ENCODE results near the gene APOC1. TPM values are rescaled to one million over a fixed set of nuclear protein-coding genes. Genes with fewer than 3 reads are reported as not detected.
A peak's percentile ranks its signal among the peaks of the same experiment; 100 is the strongest.
"Not testable (repeated sequence)": the region's sequence is repeated elsewhere in the genome, so short reads cannot be mapped to it uniquely, and the experiment has no call there.

Gene APOC1
- total RNA-seq (1 to 10 TPM; 4.6 to 5.7 TPM), polyA plus RNA-seq (not detected)

DNA sequence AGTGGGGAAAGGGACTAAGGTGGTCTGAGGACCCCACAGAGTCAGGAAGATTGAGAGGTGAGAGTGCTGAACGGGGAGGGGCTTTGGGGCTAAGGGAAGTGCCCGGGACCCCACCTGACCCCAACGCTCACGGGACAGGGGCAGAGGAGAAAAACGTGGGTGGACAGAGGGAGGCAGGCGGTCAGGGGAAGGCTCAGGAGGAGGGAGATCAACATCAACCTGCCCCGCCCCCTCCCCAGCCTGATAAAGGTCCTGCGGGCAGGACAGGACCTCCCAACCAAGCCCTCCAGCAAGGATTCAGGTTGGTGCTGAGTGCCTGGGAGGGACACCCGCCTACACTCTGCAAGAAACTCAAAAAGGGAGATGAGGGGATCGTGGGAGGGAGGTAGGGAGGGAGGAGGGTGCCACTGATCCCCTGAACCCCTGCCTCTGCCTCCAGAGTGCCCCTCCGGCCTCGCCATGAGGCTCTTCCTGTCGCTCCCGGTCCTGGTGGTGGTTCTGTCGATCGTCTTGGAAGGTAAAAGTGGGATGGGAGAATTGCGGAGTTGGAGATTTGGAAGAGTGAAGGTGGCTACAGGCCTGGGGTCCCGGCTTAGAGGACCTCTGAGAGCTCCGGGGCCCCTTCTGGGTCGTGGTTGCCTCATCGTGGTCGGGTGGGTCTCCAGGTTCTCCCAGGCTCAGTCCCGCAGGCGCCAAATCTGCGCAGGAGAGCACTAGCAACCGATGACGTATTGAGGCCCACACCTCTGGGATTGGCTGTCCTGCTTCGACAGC, at the start of gene APOC1:
APOC1 (plus strand) TSS at position 176 of the 774 bp plus-strand sequence; CDS start at position 460, 284 bp downstream.
- CTCF ChIA-PET, result interaction anchor here (1.3 to 3.2 kb wide), 2 partner anchors 11 to 68 kb away, joined by 3 to 11 read pairs; partner anchors contain the start of gene NECTIN2
- H3K36me3 ChIP-seq (ENCODE audit: insufficient read depth, low read length); H3K4me1 ChIP-seq (ENCODE audit: insufficient read depth, low read length); H3K36me3 Mint-ChIP-seq; H3K27me3 ChIP-seq (ENCODE audit: insufficient read depth, low read length, poor library complexity, severe bottlenecking); H3K9me3 ChIP-seq (ENCODE audit: low read length); H3K4me1 Mint-ChIP-seq; POLR2A ChIA-PET; H3K9me3 Mint-ChIP-seq: not testable (repeated sequence)
- peak within 1 kb of the TSS; percentile 66 for H3K4me3 ChIP-seq (ENCODE audit: low read length)
- Mint-ChIP-seq H3K4me3 (peak within 1 kb of the TSS; percentile 55 to 93 (median 87)), H3K27me3 (peaks cover 22 to 34% of the 10 kb centered on the region in 2 donors), H3K27ac (peak within 1 kb of the TSS in 5 of 8 donors; percentile 27 to 94 (median 57))
- DNase-seq, result peak; percentile 48 to 80 (median 68)
- H3K27ac ChIP-seq (ENCODE audit: low read depth, low read length), result peak within 1 kb of the TSS; percentile 60

DNA sequence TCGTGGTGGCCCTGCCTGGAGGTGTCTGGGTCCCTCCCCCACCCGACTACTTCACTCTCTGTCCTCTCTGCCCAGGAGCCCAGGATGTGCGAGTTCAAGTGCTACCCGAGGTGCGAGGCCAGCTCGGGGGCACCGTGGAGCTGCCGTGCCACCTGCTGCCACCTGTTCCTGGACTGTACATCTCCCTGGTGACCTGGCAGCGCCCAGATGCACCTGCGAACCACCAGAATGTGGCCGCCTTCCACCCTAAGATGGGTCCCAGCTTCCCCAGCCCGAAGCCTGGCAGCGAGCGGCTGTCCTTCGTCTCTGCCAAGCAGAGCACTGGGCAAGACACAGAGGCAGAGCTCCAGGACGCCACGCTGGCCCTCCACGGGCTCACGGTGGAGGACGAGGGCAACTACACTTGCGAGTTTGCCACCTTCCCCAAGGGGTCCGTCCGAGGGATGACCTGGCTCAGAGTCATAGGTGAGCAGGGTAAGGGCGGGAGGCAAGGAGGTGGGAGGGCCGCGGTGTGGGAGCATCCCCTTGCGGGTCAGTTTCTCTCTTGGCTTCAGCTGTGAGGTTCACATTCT, 49.1 kb upstream of the APOC1 start:
- POLR2A ChIA-PET, result no interaction called here
- Histone ChIP-seq H3K27ac (ENCODE audit: low read depth, low read length) (no peak overlapping the region), H3K9me3 (ENCODE audit: low read length) (no peaks in the 10 kb centered on the region), H3K36me3 (ENCODE audit: insufficient read depth, low read length) (no peaks in the 10 kb centered on the region), H3K4me3 (ENCODE audit: low read length) (no peak overlapping the region), H3K27me3 (ENCODE audit: insufficient read depth, low read length, poor library complexity, severe bottlenecking) (no peaks in the 10 kb centered on the region), H3K4me1 (ENCODE audit: insufficient read depth, low read length) (no peaks in the 10 kb centered on the region)
- CTCF ChIA-PET, result no interaction called here
- peaks cover 0 to 3% (median 2%) of the 10 kb centered on the region in 3 donors for H3K36me3 Mint-ChIP-seq
- H3K27me3 Mint-ChIP-seq, result peaks cover 2 to 11% of the 10 kb centered on the region in 2 donors
- no peak for DNase-seq
- H3K4me1 Mint-ChIP-seq, result no peaks in the 10 kb centered on the region
- H3K4me3 Mint-ChIP-seq, result no peak overlapping the region
- H3K9me3 Mint-ChIP-seq, result no peaks in the 10 kb centered on the region
- no peak overlapping the region for H3K27ac Mint-ChIP-seq

DNA sequence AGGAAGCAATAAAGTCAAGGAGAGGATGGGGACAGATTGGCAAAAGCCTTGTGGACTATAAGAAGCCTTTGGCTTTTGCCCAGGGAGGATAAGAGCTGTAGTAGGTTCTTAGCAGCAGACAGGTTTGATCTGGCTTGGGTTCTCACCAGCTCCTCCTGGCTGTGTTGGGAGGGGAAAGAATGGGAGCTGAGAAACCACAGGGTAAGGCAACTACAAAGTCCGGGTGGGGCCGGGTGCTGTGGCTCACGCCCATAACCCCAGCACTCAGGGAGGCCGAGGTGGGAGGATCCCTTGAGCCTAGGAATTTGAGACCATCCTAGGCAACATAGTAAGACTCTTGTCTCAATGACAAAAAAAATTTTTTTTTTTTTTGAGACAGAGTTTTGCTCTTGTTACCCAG, 47.7 kb upstream of the APOC1 start:
- Histone ChIP-seq H3K4me1 (ENCODE audit: insufficient read depth, low read length) (no peaks in the 10 kb centered on the region), H3K27me3 (ENCODE audit: insufficient read depth, low read length, poor library complexity, severe bottlenecking) (no peaks in the 10 kb centered on the region), H3K4me3 (ENCODE audit: low read length) (no peak overlapping the region), H3K9me3 (ENCODE audit: low read length) (no peaks in the 10 kb centered on the region), H3K27ac (ENCODE audit: low read depth, low read length) (no peak overlapping the region), H3K36me3 (ENCODE audit: insufficient read depth, low read length) (no peaks in the 10 kb centered on the region)
- H3K27me3 Mint-ChIP-seq, result peaks cover 2 to 3% of the 10 kb centered on the region in 2 donors
- no peaks in the 10 kb centered on the region for H3K4me1 Mint-ChIP-seq
- ChIA-PET POLR2A (no interaction called here), CTCF (no interaction called here)
- H3K4me3 Mint-ChIP-seq, result no peak overlapping the region
- DNase-seq, result no peak
- H3K27ac Mint-ChIP-seq, result peak overlapping the region in 1 of 8 donors; percentile 47
- no peaks in the 10 kb centered on the region for H3K9me3 Mint-ChIP-seq
- H3K36me3 Mint-ChIP-seq, result peaks cover 0 to 2% (median under 1%) of the 10 kb centered on the region in 3 donors

DNA sequence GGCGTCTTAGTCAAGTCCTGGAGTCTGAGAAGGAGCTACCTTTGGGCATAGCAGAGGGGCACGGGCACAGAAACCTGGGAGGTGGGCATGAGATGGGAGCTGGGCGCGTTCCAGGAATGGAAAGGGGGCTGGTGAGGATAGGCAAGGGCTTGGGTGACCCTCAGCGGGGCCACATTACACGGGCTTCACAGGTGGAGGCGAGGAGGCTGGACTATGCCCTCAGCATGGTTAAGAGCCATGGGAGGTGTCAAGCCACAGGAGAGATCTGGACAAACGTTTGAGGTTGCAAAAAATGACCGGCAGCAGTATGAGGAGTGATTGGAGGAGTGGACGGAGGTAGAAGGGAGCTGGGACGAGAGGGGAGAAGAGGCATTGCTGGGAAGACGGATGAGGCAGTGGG, 46.8 kb upstream of the APOC1 start:
- Histone ChIP-seq H3K27me3 (ENCODE audit: insufficient read depth, low read length, poor library complexity, severe bottlenecking) (no peaks in the 10 kb centered on the region), H3K36me3 (ENCODE audit: insufficient read depth, low read length) (no peaks in the 10 kb centered on the region), H3K4me1 (ENCODE audit: insufficient read depth, low read length) (no peaks in the 10 kb centered on the region), H3K4me3 (ENCODE audit: low read length) (no peak overlapping the region), H3K27ac (ENCODE audit: low read depth, low read length) (no peak overlapping the region), H3K9me3 (ENCODE audit: low read length) (no peaks in the 10 kb centered on the region)
- peak in 1 of 5 donors; percentile 1 for DNase-seq
- Mint-ChIP-seq H3K4me1 (no peaks in the 10 kb centered on the region), H3K9me3 (no peaks in the 10 kb centered on the region), H3K4me3 (no peak overlapping the region), H3K36me3 (peaks cover 0 to 2% (median 0%) of the 10 kb centered on the region in 3 donors), H3K27ac (no peak overlapping the region), H3K27me3 (peaks cover 1 to 3% of the 10 kb centered on the region in 2 donors)
- CTCF ChIA-PET, result interaction anchor here (0.6 to 0.7 kb wide), 2 partner anchors 155 to 166 kb away, joined by 3 read pairs; no protein-coding TSS in a partner anchor
- POLR2A ChIA-PET, result no interaction called here

DNA sequence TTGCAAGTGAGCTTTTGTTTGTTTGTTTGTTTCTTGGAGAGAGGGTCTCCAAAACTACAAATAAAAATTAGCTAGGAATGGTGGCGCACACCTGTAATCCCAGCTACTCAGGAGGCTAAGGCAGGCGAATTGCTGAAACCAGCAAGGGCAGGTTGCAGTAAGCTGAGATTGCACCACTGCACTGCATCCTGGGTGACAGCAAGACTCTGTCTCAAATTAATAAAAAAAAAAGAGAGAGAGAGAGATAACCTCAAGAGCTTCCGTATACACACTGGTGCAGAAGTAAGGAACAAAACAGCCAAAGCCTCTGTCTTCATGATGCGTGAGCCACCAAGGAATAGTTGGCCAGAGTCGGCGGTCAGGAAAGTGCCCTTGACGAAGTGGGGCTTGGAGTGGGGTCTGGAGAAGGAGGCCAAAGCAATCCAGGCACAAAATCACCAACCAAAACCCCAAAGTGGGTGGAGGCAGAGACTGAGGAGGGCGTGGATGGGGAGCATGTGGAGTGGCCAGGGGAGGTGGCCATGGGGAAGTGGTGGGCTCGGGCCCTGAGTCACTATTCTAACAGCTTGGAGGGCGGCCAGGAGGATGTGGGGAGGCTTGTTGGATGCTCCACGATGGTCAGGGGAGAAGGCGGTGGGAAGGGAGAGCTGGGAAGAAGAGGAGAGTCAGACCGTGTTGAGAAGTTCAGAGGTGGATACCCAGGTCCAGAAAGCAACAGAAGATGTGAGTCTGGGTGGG, 44.5 kb upstream of the APOC1 start:
- POLR2A ChIA-PET, result no interaction called here
- CTCF ChIA-PET, result no interaction called here
- Mint-ChIP-seq H3K27me3 (peaks cover 1 to 3% of the 10 kb centered on the region in 2 donors), H3K9me3 (no peaks in the 10 kb centered on the region), H3K36me3 (peaks cover 0 to 2% (median 0%) of the 10 kb centered on the region in 3 donors), H3K4me1 (no peaks in the 10 kb centered on the region), H3K4me3 (no peak overlapping the region), H3K27ac (no peak overlapping the region)
- peak in 1 of 5 donors; percentile 13 for DNase-seq
- Histone ChIP-seq H3K9me3 (ENCODE audit: low read length) (no peaks in the 10 kb centered on the region), H3K4me3 (ENCODE audit: low read length) (no peak overlapping the region), H3K36me3 (ENCODE audit: insufficient read depth, low read length) (no peaks in the 10 kb centered on the region), H3K27me3 (ENCODE audit: insufficient read depth, low read length, poor library complexity, severe bottlenecking) (no peaks in the 10 kb centered on the region), H3K4me1 (ENCODE audit: insufficient read depth, low read length) (no peaks in the 10 kb centered on the region), H3K27ac (ENCODE audit: low read depth, low read length) (no peak overlapping the region)

DNA sequence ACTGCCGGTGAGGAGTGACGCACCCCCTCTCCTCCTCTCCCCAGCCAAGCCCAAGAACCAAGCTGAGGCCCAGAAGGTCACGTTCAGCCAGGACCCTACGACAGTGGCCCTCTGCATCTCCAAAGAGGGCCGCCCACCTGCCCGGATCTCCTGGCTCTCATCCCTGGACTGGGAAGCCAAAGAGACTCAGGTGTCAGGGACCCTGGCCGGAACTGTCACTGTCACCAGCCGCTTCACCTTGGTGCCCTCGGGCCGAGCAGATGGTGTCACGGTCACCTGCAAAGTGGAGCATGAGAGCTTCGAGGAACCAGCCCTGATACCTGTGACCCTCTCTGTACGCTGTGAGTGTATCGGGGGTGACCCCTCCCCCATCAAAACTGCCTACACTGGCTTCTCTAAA, 42.6 kb upstream of the APOC1 start:
- peaks cover 0 to 1% of the 10 kb centered on the region in 2 donors for H3K27me3 Mint-ChIP-seq
- H3K4me1 ChIP-seq (ENCODE audit: insufficient read depth, low read length), result no peaks in the 10 kb centered on the region
- ChIA-PET CTCF (no interaction called here), POLR2A (no interaction called here)
- no peaks in the 10 kb centered on the region for H3K9me3 ChIP-seq (ENCODE audit: low read length)
- no peak overlapping the region for H3K27ac ChIP-seq (ENCODE audit: low read depth, low read length)
- H3K27me3 ChIP-seq (ENCODE audit: insufficient read depth, low read length, poor library complexity, severe bottlenecking), result no peaks in the 10 kb centered on the region
- H3K9me3 Mint-ChIP-seq, result no peaks in the 10 kb centered on the region
- peak in 1 of 5 donors; percentile 25 for DNase-seq
- H3K27ac Mint-ChIP-seq, result no peak overlapping the region
- no peak overlapping the region for H3K4me3 ChIP-seq (ENCODE audit: low read length)
- peaks cover 0 to 2% (median 0%) of the 10 kb centered on the region in 3 donors for H3K36me3 Mint-ChIP-seq
- H3K4me1 Mint-ChIP-seq, result peaks cover 0 to 2% (median 1%) of the 10 kb centered on the region in 3 donors
- H3K4me3 Mint-ChIP-seq, result no peak overlapping the region
- H3K36me3 ChIP-seq (ENCODE audit: insufficient read depth, low read length), result no peaks in the 10 kb centered on the region

DNA sequence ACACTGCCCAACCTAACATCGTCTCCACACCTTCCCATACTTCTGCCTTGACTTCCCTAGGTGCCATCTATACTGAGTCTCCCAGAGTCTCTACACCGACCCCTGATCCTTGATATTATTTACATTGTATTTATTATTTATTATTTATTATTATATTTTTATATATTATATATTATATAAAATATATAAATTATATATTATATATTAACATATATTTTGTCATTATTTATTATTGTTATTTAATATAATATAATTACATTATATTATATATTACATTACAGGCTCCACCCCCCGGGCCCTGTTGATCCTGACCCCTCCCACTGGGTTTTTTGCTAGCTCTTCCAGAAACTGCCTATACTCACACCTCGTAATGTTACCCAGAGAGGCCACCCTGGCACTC, 41.7 kb upstream of the APOC1 start:
- Histone ChIP-seq H3K27me3 (ENCODE audit: insufficient read depth, low read length, poor library complexity, severe bottlenecking) (no peaks in the 10 kb centered on the region), H3K4me3 (ENCODE audit: low read length) (no peak overlapping the region), H3K36me3 (ENCODE audit: insufficient read depth, low read length) (no peaks in the 10 kb centered on the region), H3K27ac (ENCODE audit: low read depth, low read length) (no peak overlapping the region), H3K4me1 (ENCODE audit: insufficient read depth, low read length) (no peaks in the 10 kb centered on the region), H3K9me3 (ENCODE audit: low read length) (no peaks in the 10 kb centered on the region)
- DNase-seq, result peak in 1 of 5 donors; percentile 7
- Mint-ChIP-seq H3K27ac (no peak overlapping the region), H3K9me3 (no peaks in the 10 kb centered on the region), H3K4me3 (no peak overlapping the region), H3K4me1 (peaks cover 3 to 7% (median 7%) of the 10 kb centered on the region in 3 donors), H3K36me3 (peaks cover 0 to 1% (median 0%) of the 10 kb centered on the region in 3 donors), H3K27me3 (peaks cover 0 to 3% of the 10 kb centered on the region in 2 donors)
- ChIA-PET POLR2A (no interaction called here), CTCF (no interaction called here)

DNA sequence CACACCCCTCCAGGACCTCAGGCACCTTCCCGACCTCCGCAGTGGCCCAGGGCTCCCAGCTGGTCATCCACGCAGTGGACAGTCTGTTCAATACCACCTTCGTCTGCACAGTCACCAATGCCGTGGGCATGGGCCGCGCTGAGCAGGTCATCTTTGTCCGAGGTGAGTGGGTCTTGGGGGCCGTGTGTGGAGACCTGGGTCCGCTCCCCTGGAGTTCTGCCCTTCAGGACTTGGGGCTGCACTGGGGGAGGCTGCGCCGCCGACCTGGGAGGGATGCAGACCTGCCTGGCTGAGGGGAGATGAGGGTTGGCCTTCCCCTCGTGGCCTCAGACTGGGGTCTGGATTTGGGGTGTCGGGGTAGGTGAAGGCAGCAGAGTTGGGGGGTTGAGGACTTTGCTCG, 40.1 kb upstream of the APOC1 start:
- ChIA-PET POLR2A (no interaction called here), CTCF (no interaction called here)
- Histone ChIP-seq H3K4me1 (ENCODE audit: insufficient read depth, low read length) (no peaks in the 10 kb centered on the region), H3K4me3 (ENCODE audit: low read length) (no peak overlapping the region), H3K27ac (ENCODE audit: low read depth, low read length) (no peak overlapping the region), H3K27me3 (ENCODE audit: insufficient read depth, low read length, poor library complexity, severe bottlenecking) (no peaks in the 10 kb centered on the region), H3K9me3 (ENCODE audit: low read length) (no peaks in the 10 kb centered on the region), H3K36me3 (ENCODE audit: insufficient read depth, low read length) (no peaks in the 10 kb centered on the region)
- Mint-ChIP-seq H3K27me3 (peaks cover 3 to 7% of the 10 kb centered on the region in 2 donors), H3K36me3 (no peaks in the 10 kb centered on the region), H3K9me3 (no peaks in the 10 kb centered on the region), H3K4me1 (peaks cover 3 to 7% (median 7%) of the 10 kb centered on the region in 3 donors), H3K4me3 (no peak overlapping the region), H3K27ac (peak overlapping the region in 1 of 8 donors; percentile 47)
- peak in 1 of 5 donors; percentile 30 for DNase-seq
